Kidney (tissue), 14 donors: ENCODE data around the gene CD164. TPM values are rescaled to one million over a fixed set of nuclear protein-coding genes. Genes with fewer than 3 reads are reported as not detected.

Experiments used
- DNase-seq, 5 donors: peaks; one replicate each; pipeline ENCODE4 v3.0.0-alpha.2; 2013 to 2020
- FAIRE-seq: peaks from 2 replicates; lab custom pipeline; 2012; peaks lifted over from hg19 to GRCh38; lab: Jason Lieb, UNC
- H3K27ac ChIP-seq, 2 donors: one replicate each; pipeline ENCODE4 v1.7.0; 2013; ENCODE audit warnings: low read depth in 2 of 2, low read length in 2 of 2, inconsistent platforms in 1 of 2
- H3K27me3 ChIP-seq: one replicate; pipeline ENCODE4 v1.7.1; 2013; ENCODE audit warnings: low read length, inconsistent platforms; ENCODE audit not compliant: control insufficient read depth, insufficient read depth
- H3K36me3 ChIP-seq, 3 donors: one replicate each; pipeline versions ENCODE4 v1.7.0 to v1.7.1; 2013; ENCODE audit warnings: low read length in 3 of 3, control low read depth in 1 of 3, inconsistent platforms in 1 of 3; ENCODE audit not compliant: insufficient read depth in 3 of 3, control insufficient read depth in 2 of 3
- H3K4me1 ChIP-seq, 3 donors: one replicate each; pipeline versions ENCODE4 v1.7.0 to v1.7.1; 2013; ENCODE audit warnings: low read length in 3 of 3, inconsistent platforms in 1 of 3, low read depth in 1 of 3; ENCODE audit not compliant: control insufficient read depth in 2 of 3, insufficient read depth in 2 of 3
- H3K4me3 ChIP-seq, 3 donors: one replicate each; pipeline versions ENCODE4 v1.7.0 to v1.8.1; 2013; ENCODE audit warnings: low read length in 3 of 3, control low read depth in 1 of 3, inconsistent platforms in 1 of 3
- H3K9ac ChIP-seq, 3 donors: one replicate each; pipeline versions ENCODE4 v1.7.0 to v1.7.1; 2013; ENCODE audit warnings: low read length in 3 of 3, control low read depth in 1 of 3, inconsistent platforms in 1 of 3
- H3K9me3 ChIP-seq, 3 donors: one replicate each; pipeline versions ENCODE4 v1.7.0 to v1.7.1; 2013; ENCODE audit warnings: low read length in 3 of 3, control low read depth in 1 of 3, inconsistent platforms in 1 of 3; ENCODE audit not compliant: control insufficient read depth in 2 of 3, insufficient read depth in 1 of 3
- intact Hi-C: fragments of 100-400 bp; cut with DNase I; formaldehyde crosslinking; loops from one replicate; pipeline ENCODE4 v1.11.1; 2022
- polyA plus RNA-seq: library from polyadenylated mRNA; stranded (reverse); fragments of 350-450 nt; fragmentation: Illumina TruSeq; extraction: RNeasy Lipid Tissue Mini Kit (QIAGEN cat#74804); gene quantifications from one replicate; pipeline ENCODE4 v1.2.3, GENCODE V29; 2014; ENCODE audit warnings: low read depth, low replicate concordance; ENCODE audit not compliant: insufficient read depth
- total RNA-seq: library from RNA; stranded (reverse); fragmentation: NEBNext Ultra II Directional; extraction: Animal tissue kit (Norgen Biotek cat#: 25700); gene quantifications from one replicate; pipeline ENCODE4 v1.2.1, GENCODE V29; 2021
- TF ChIP-seq, protein P1 (sequence below): IDR thresholded peaks from 3 replicates; pipeline ENCODE4 v1.5.1; 2012; ENCODE audit warnings: mild to moderate bottlenecking, moderate library complexity, borderline replicate concordance; ENCODE audit not compliant: insufficient read depth; ENCODE audit errors: extremely low read depth
- donor health status: control.
- donor health status: control.
- donor health status: control.
- donor health status: control.
- donor health status: control.
- donor health status: DM: yes; HTN: yes; CAD: no.
- donor health status: Normal renal cell carcinoma (clear cell type).

The CD164 gene
- total and polyA plus RNA-seq, 2 donors from 2014 or later, result 205 to 267 TPM

DNA sequence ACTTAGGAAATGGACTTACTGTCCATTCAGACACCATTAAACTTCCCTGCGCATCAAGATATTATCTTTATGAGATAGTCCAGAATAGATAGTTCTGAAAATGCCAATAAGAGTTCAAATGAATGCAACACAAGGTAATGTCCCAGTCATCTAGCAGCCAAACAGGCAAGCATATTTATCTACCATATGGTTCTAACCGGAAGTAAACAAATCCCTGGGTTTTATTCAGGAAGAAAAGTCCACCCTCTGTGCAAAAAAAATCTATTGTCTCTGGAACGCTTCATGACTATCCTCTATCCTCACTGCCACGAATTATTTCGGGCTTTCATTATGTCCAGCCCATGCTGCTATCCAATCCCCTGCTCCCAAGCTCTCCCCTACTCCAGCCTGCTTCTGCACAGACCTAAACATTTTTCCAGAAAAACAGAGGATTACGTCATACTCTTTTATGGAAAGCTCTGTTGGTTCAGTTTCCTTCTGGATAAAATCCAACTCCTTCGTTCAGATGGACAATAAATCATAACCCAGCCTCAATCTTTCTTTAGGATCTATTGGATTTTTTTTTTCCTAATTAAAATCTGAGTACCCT lies 46.7 kb upstream of the CD164 start:
- Histone ChIP-seq H3K27me3 (no peaks in the 10 kb centered on the region), H3K9ac (no peak overlapping the region), H3K4me1 (peaks cover 0 to 5% (median 0%) of the 10 kb centered on the region in 3 donors), H3K36me3 (no peaks in the 10 kb centered on the region), H3K27ac (no peak overlapping the region), H3K9me3 (no peaks in the 10 kb centered on the region), H3K4me3 (no peak overlapping the region)
- TF ChIP-seq, protein P1, sequence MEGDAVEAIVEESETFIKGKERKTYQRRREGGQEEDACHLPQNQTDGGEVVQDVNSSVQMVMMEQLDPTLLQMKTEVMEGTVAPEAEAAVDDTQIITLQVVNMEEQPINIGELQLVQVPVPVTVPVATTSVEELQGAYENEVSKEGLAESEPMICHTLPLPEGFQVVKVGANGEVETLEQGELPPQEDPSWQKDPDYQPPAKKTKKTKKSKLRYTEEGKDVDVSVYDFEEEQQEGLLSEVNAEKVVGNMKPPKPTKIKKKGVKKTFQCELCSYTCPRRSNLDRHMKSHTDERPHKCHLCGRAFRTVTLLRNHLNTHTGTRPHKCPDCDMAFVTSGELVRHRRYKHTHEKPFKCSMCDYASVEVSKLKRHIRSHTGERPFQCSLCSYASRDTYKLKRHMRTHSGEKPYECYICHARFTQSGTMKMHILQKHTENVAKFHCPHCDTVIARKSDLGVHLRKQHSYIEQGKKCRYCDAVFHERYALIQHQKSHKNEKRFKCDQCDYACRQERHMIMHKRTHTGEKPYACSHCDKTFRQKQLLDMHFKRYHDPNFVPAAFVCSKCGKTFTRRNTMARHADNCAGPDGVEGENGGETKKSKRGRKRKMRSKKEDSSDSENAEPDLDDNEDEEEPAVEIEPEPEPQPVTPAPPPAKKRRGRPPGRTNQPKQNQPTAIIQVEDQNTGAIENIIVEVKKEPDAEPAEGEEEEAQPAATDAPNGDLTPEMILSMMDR, result no peak
- FAIRE-seq (no peak), DNase-seq (peak in 1 of 5 donors; percentile 74)
- intact Hi-C loops, result no loop called here

DNA sequence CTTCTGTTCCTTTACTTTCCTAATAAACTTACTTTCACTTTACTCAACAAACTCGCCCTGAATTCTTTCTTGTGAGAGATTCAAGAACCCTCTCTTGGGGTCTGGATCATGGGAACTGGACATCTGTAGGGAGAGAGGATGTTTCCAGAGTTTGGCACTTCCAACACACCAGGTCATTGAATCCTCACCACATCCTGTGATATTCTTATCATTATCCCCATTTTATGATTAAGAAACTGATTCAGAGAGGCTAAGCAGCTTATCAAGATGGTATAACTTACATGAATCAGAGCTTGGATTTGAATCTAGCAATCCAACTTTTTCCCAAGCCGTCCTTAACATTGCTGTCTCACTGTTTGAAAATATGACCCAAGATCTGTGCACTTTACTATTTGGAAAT lies 42.7 kb upstream of the CD164 start:
- no peak for DNase-seq
- H3K27ac ChIP-seq, result no peak overlapping the region
- H3K27me3 ChIP-seq, result no peaks in the 10 kb centered on the region
- no peak overlapping the region for H3K4me3 ChIP-seq
- FAIRE-seq, result no peak
- no peaks in the 10 kb centered on the region for H3K9me3 ChIP-seq
- peaks cover 0 to 5% (median 4%) of the 10 kb centered on the region in 3 donors for H3K4me1 ChIP-seq
- H3K36me3 ChIP-seq, result no peaks in the 10 kb centered on the region
- H3K9ac ChIP-seq, result no peak overlapping the region
- intact Hi-C loops, result no loop called here
- TF ChIP-seq, protein P1, result no peak

DNA sequence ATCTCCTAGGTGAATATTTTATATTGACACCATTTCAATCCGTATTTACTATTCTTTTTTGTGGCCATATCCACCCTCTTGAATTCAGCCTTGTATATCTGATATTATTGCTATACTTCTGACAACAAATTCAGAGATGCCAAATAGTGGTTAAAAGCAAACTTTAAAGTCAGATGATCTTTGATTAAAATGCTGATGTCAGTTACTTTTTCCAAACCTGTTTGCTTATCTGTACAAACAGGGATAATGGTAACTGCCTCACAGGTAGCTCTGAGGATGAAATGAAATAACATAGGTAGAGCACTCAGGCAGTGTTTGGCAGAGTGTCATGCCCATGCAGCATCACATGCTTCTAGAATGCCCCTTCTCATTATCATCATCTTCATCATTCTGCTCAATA lies 38.9 kb upstream of the CD164 start:
- intact Hi-C loops, result no loop called here
- Histone ChIP-seq H3K4me1 (peaks cover 0 to 5% (median 4%) of the 10 kb centered on the region in 3 donors), H3K4me3 (no peak overlapping the region), H3K27me3 (no peaks in the 10 kb centered on the region), H3K9me3 (no peaks in the 10 kb centered on the region), H3K27ac (peak overlapping the region in 1 of 2 donors; percentile 55), H3K9ac (no peak overlapping the region), H3K36me3 (no peaks in the 10 kb centered on the region)
- TF ChIP-seq, protein P1, result no peak
- no peak for DNase-seq
- FAIRE-seq, result no peak
